Neural crest cell (in vitro differentiated cells): ENCODE results near the gene RRP15. TPM values are rescaled to one million over a fixed set of nuclear protein-coding genes. Genes with fewer than 3 reads are reported as not detected.
A peak's percentile ranks its signal among the peaks of the same experiment; 100 is the strongest.

ENCODE experiments used
- DNase-seq: peaks from one replicate; pipeline ENCODE4 v3.0.0; 2021; ENCODE audit warnings: low read depth, mixed read lengths, low spot score
- H3K27ac Mint-ChIP-seq: one replicate; pipeline ENCODE4 v1.8.0; 2021; ENCODE audit warnings: mild to moderate bottlenecking, mixed read lengths; ENCODE audit not compliant: unreplicated experiment
- H3K27me3 Mint-ChIP-seq: 2 replicates; pipeline ENCODE4 v1.8.0; 2021; ENCODE audit warnings: low read depth, mild to moderate bottlenecking, mixed read lengths
- H3K36me3 Mint-ChIP-seq: 2 replicates; pipeline ENCODE4 v1.8.0; 2021; ENCODE audit warnings: low read depth, mild to moderate bottlenecking, mixed read lengths
- H3K4me1 Mint-ChIP-seq: 2 replicates; pipeline ENCODE4 v1.8.0; 2021; ENCODE audit warnings: mixed read lengths
- H3K4me3 Mint-ChIP-seq: one replicate; pipeline ENCODE4 v1.8.0; 2021; ENCODE audit warnings: mild to moderate bottlenecking, mixed read lengths
- H3K9me3 Mint-ChIP-seq: 2 replicates; pipeline ENCODE4 v1.8.0; 2021; ENCODE audit warnings: mixed read lengths
- total RNA-seq: library from RNA; stranded (reverse); gene quantifications from 2 replicates; pipeline ENCODE4 v1.2.1, GENCODE V29; 2021
- TF ChIP-seq, protein P1 (sequence below): fragments of 200-600 bp; sonication (generic); conservative IDR thresholded peaks from 2 replicates; pipeline ENCODE4 v1.5.0; 2021; ENCODE audit warnings: antibody characterized with exemption, mild to moderate bottlenecking

Gene RRP15
- total RNA-seq, 1 donor from 2014 or later: 34.9 TPM

DNA sequence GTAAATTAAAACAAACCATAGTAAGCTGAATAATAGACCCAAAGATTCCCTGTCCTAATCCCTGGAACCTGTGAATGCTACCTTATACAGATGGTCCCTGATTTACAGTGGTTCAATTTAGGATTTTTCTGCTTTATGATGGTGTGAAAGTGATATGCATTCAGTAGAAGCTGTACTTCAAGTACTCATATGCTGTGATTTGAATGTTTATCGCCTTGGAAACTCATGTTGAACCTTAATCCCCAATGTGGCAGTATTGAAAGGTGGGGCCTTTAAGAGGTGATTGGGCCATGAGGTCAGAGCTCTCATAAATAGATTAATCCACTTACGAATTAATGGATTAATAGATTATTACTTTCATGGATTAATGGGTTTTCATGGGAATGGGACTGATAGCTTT is 10.6 kb upstream of the RRP15 start:
- no peak overlapping the region for H3K27ac Mint-ChIP-seq
- TF ChIP-seq, protein P1, sequence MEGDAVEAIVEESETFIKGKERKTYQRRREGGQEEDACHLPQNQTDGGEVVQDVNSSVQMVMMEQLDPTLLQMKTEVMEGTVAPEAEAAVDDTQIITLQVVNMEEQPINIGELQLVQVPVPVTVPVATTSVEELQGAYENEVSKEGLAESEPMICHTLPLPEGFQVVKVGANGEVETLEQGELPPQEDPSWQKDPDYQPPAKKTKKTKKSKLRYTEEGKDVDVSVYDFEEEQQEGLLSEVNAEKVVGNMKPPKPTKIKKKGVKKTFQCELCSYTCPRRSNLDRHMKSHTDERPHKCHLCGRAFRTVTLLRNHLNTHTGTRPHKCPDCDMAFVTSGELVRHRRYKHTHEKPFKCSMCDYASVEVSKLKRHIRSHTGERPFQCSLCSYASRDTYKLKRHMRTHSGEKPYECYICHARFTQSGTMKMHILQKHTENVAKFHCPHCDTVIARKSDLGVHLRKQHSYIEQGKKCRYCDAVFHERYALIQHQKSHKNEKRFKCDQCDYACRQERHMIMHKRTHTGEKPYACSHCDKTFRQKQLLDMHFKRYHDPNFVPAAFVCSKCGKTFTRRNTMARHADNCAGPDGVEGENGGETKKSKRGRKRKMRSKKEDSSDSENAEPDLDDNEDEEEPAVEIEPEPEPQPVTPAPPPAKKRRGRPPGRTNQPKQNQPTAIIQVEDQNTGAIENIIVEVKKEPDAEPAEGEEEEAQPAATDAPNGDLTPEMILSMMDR: no peak
- no peak overlapping the region for H3K4me3 Mint-ChIP-seq
- peaks cover 5% of the 10 kb centered on the region for H3K27me3 Mint-ChIP-seq
- no peaks in the 10 kb centered on the region for H3K36me3 Mint-ChIP-seq
- no peaks in the 10 kb centered on the region for H3K4me1 Mint-ChIP-seq
- no peaks in the 10 kb centered on the region for H3K9me3 Mint-ChIP-seq
- DNase-seq: no peak

DNA sequence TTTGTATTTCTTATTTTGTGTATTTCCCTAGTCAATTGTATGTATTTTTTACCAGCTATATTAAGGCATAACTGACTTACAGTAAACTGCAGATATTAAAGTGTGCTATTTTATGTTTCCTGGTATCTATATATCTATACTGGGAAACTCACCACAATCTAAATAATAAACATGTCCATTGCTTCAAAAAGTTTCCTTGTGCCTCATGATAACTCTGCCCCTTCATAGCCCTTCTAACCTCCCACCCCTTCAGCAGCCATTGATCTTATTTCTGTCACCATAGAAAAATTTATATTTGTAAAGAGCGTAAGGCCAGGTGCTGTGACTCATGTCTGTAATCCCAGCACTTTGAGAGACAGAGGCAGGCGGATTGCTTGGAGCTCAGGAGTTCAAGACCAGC is 9.3 kb upstream of the RRP15 start:
- Mint-ChIP-seq H3K27me3 (peaks cover 5% of the 10 kb centered on the region), H3K36me3 (no peaks in the 10 kb centered on the region), H3K4me1 (no peaks in the 10 kb centered on the region), H3K9me3 (peaks cover 8% of the 10 kb centered on the region), H3K4me3 (no peak overlapping the region), H3K27ac (no peak overlapping the region)
- TF ChIP-seq, protein P1: no peak
- no peak for DNase-seq

DNA sequence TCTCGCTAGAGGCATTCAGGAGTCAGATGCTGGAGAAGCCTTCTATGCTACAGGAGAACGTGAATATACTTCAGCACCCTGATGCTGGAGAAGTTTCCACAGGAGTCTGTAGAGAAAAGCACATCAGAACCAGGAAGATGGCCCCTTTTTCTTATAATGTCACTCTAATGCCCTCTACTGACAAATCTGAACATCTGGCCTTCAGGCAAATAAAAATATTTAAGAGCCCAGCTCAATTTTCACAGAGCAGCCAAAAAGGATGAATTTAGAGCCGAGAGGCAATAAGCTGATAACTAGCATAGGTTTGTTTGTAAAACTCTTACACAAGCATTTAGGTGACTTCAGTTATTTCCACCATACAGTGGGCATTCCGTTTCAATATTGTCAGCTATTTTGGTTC is 3.8 kb upstream of the RRP15 start:
- peaks cover 13% of the 10 kb centered on the region for H3K9me3 Mint-ChIP-seq
- no peak for DNase-seq
- H3K4me3 Mint-ChIP-seq: no peak overlapping the region
- TF ChIP-seq, protein P1: no peak
- no peak overlapping the region for H3K27ac Mint-ChIP-seq
- no peaks in the 10 kb centered on the region for H3K36me3 Mint-ChIP-seq
- H3K4me1 Mint-ChIP-seq: peaks cover 22% of the 10 kb centered on the region
- peaks cover 5% of the 10 kb centered on the region for H3K27me3 Mint-ChIP-seq

DNA sequence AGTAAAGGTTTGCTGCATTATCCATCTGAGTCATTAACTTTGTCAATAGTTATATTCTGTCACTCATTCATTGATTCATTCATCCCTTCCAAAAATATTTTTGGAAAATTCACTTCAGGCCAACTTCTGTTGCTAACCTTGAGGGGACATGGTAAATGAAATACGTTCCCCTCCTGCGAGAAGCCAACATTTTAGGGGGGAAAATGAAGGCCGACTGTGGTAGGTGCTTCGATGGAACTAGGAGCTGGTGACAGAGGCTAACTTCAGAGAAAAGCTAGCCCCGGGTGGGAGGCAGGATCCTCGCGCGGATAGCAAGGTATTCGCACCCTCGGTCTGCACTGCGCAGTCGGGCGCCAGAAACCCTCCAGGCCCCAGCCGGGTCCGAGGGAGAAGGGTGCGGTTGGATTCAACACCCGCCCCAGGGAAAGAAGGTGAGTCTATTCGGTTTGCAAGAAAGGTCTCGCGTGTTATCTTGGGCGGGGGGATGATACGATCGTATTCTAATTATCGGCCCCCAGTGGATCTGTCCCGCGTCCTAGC is 646 bp upstream of the RRP15 start:
- peak overlapping the region; percentile 98 for H3K4me3 Mint-ChIP-seq
- TF ChIP-seq, protein P1: no peak
- H3K4me1 Mint-ChIP-seq: peaks cover 34% of the 10 kb centered on the region
- no peaks in the 10 kb centered on the region for H3K27me3 Mint-ChIP-seq
- H3K27ac Mint-ChIP-seq: peak overlapping the region; percentile 91
- H3K36me3 Mint-ChIP-seq: no peaks in the 10 kb centered on the region
- no peak for DNase-seq
- peaks cover 13% of the 10 kb centered on the region for H3K9me3 Mint-ChIP-seq

DNA sequence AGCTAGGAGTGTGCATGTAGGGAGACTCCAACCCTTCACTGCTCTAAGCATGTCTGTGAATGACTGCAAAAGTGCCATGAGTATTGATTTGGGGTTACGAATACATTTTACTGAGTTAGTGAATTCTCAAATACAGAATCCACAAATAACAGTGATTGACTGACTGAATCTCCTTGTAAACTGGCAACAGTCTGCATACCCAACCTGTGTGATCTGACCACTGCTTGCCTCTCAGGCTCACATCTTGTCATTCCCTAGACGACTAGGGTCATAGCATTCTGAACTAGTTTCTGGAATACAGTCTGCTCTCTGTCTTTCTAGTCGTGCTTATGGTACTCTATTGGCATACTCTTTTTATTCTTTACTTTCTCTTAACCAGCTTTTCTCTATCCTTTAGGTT is 7.4 kb downstream of the RRP15 start:
- DNase-seq: no peak
- no peaks in the 10 kb centered on the region for H3K27me3 Mint-ChIP-seq
- H3K4me3 Mint-ChIP-seq: no peak overlapping the region
- H3K36me3 Mint-ChIP-seq: no peaks in the 10 kb centered on the region
- peaks cover 6% of the 10 kb centered on the region for H3K4me1 Mint-ChIP-seq
- H3K9me3 Mint-ChIP-seq: no peaks in the 10 kb centered on the region
- TF ChIP-seq, protein P1: no peak
- H3K27ac Mint-ChIP-seq: no peak overlapping the region
